SHP77 (cell line): ENCODE data around the gene SARDH.

Source experiments
- DNase-seq, 2 experiments: peaks; one replicate each; lab custom pipeline; 2025; lab: John Stamatoyannopoulos, UW

Gene SARDH, protein sequence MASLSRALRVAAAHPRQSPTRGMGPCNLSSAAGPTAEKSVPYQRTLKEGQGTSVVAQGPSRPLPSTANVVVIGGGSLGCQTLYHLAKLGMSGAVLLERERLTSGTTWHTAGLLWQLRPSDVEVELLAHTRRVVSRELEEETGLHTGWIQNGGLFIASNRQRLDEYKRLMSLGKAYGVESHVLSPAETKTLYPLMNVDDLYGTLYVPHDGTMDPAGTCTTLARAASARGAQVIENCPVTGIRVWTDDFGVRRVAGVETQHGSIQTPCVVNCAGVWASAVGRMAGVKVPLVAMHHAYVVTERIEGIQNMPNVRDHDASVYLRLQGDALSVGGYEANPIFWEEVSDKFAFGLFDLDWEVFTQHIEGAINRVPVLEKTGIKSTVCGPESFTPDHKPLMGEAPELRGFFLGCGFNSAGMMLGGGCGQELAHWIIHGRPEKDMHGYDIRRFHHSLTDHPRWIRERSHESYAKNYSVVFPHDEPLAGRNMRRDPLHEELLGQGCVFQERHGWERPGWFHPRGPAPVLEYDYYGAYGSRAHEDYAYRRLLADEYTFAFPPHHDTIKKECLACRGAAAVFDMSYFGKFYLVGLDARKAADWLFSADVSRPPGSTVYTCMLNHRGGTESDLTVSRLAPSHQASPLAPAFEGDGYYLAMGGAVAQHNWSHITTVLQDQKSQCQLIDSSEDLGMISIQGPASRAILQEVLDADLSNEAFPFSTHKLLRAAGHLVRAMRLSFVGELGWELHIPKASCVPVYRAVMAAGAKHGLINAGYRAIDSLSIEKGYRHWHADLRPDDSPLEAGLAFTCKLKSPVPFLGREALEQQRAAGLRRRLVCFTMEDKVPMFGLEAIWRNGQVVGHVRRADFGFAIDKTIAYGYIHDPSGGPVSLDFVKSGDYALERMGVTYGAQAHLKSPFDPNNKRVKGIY

DNA sequence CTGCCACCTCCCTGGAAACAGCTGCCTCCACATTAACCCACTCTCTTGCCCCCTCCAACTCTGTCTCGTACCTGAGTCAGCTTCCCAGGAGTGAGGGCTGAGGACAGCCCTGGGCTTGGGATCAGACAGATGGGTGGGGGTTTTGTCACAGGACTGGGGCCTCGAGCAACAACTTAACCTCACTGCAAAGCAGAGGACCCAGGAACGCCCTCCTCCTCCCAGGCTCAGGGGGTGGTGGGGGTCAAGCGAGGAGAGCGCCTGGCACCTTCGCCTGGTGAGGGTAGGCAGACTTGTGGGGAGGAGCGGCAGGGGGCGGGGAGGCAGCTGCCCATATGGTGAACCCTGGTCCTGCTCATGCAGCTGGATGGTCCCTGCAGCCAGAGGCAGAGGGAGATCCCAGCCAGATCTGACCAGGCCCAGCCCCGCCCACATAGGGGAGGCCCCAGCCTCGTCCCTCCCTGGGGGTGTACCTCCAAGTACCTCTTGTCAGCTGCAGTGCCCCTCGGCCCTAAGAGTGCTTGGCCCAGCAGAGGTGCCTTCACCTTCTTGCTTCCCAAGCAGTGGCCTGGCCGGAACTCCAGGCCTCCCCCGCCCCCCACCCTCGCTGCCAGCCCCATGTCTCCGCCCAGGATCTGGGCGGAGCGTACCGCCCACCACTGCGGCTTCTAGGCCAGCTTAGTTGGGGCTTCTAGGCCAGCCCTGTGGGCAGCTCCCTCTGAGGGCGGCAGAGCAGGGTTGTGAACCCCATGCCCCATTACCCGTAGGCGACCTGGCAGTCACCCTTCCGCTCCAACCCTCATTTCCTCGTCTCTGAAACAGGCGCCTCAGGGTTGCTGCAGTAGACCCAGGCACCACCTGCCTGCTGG, at the start of gene SARDH:
TSS of gene SARDH (minus strand) at position 579 of the 866 bp plus-strand sequence. CDS start 4,179 bp downstream, outside the sequence.
- peak; percentile 57 to 76 for DNase-seq

DNA sequence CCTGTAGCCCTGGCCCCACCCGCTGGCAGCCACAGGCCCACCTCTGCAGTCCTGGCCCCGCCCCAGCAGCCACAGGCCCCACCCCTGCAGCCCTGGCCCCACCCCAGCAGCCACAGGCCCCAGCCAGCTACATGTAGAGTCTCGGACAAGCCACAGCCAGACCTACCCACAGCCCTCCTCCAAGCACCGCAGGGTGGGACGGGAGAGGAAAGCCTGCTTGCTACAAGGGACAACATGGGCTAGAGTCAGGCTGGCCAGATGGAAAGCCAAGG, 49.5 kb upstream of the SARDH start:
- DNase-seq: no peak

DNA sequence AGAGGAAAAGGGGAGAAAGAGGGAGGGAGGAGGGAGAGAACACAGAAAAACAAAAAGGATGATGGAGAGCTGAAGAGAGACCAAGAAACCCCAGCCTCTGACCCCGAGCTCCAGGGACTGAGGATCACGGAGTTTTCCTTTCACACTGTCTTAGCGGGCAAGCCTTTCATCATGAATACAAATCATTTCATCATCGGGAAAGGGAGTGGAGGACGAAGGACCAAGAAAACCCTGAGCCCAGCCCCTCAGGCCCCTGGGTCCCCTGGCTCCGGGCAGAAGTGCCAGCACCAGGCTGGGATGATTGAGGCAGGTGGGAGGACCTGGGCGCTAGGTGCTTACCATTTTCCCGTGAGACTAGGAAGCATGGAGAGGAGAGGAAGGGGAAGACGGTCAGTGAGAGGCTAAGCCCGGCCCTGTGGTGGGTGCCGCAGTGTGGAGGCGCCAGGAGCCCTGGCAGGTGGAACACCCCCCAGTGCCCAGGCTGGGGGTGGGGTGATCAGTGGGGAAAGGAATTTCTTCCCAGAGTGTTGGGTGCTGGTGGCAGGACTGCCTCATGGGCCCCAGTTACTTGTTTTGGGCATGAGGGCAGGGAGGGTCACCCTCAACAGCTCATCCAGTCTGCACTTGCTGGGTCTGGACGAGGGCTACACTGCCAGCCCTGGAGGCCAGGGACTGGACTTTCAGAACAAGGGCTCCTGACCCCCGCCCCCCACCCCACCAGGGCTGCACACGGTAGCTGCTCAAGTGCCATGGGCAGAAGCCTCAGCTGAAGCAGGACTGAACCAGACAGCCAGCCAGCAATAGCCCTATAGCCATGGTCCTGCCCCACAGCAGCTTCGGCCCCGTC, 49.0 kb upstream of the SARDH start:
- no peak for DNase-seq

DNA sequence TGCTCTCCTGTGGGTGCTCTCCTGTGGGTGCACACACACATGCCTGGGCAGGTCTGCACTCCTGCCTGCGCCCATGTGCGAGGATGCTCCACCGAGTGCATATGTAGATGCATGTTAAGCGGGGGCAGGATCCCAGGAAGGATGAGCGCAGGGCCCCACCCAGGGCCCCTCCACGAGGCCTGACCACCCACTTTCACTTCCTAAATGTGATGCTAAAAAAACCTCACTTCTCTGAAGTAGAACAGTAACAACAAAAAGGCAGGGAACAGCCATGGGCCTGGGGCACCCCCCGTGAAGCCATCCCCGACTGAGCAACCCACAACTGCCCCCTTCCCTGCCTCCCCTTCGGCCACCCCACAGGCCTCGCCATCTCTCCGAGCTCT, 48.2 kb upstream of the SARDH start:
- DNase-seq: no peak

DNA sequence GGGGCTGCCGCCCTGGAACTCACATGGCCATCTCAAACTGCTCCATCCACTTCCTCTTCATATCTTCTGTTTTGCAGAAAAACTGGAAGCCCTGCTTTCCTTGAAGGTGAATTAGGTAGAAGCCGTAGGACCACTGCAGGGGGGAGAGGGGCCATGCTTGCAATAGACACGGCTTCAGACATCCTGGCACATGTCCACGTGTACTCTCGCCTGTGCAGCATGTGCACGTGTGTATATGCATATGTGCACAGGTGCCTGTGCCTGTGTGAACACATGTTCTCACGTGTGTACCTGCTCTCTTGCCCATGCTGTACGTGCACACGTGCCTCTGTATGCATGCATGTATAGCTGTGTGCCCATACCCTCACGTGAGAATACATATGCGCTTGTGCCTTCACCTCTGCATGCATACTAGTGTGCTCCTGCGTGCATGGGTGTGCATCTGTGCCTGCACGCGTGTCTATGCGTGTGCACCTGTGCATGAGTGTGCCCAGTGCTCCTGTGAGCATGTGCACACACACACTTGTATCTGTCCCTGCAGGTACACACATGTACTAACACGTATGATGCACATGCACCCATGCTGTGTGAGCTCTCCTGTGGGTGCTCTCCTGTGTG, 47.7 kb upstream of the SARDH start:
- DNase-seq: no peak

DNA sequence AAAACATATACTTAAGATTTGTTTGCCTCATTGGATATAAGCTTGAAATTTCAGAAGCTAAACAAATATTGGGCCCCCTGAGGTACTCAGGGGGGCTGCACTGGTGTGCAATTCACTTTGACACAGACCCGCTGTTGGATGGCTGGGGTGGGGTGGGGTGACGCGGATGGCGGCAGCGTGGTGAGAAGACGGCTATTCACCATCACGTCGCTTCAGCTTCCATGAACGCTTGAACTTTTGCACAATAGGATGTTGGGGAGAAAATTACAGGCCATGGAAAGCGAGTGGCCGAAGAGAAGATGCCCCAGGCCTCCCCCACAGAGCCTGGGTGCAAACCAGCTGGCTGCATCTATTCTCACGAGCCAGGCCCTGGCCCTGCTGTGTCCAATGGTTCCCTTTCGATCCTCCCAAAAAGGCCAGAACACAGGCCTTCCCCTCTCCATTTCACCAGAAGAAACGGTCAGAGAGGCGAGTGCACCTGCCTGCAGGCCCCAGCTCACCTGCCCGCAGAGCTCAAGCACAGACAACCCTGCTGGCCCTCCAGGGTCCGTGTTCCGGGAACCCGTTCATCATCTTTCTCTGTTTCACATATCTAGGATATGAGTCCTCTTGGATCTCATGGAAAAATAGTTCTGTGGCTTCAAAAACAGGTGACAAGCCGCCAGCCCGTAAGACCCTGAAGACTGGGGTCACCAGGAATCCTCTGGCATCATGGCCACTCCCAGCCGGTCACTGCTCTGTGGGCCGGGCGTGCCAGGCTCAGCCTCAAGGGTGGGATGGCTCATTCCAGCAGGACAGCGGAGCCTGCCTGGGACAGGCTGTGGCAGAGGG, 46.8 kb upstream of the SARDH start:
- no peak for DNase-seq

DNA sequence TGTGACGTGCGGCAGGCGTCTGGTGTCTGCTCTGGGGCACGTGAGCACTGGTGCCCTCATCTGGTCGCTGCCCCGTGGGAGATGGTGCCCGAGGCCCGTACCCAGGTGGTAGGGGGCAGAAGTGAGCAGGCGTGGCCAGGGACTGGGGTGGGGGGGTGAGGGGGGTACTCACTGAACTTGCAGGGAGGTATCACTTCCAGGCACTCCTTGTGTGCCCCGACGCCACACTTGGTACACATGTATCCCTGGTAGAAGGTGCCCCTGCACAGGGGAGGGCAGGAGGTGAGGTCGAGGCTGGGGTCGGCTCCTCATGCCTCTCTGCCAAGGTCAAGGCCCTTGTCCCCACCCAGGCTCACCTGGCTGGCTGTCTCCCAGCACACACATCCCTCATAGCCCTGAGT, 45.2 kb upstream of the SARDH start:
- no peak for DNase-seq

DNA sequence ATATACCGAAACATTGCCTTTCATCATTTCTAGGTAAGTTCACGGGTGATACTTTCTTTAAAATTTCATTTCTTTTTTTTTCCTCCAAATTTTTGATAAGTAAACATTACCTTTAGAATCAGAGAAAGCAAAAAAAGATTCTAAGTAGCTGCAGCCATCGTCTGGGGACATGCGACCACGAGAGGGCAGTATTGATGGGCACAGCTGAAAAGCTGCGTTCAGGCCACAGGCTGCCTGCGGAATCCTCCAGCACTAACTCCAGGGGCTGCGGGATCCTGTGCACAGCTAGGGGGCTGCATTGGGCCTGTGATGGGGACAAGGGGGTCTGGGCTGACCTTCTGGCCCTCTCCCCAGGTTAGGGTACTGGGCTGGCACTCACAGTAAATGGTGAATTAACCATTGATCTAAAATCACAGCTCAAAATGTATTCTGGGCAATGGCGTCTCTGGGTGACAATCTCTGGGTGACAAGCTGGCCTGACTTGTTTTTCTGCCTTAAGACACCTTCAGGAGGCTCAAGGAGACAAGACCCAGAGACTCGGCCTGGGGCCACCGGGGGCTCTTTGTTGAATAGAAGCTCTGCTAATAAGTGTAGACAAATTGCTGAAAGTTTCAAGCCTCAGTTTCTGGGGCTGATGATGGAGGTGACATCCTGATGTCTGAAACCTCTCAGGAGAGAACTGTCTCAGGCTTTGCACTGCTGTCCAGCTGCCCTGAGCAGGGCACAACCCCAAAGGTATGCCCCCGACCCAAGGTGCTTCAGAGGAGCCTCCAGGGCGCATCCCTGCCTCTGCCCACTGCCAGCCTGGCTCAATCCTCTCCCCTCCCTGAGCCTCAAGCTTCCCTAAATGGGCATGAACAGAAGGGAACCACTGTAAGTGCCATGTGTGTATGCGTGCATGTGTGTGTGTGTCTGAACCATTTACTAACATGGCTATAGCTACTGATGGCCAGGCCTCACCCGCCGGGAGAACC, 44.3 kb upstream of the SARDH start:
- DNase-seq: peak; percentile 22 to 43

DNA sequence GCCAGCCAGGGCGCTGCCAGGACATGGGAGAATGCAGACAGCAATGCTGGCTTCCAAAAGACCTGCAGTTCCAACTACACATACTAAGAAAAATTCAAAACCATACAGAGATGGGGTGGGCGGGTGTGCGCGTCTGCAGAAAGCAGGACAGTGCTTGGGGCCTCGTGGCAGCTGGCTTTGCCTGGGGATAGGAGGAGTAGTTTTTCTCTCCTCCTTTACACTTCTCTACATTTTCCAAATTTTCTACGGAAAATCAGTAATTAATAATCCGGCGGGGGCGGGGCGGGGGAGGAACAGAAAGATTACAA, 43.6 kb upstream of the SARDH start:
- DNase-seq: no peak

DNA sequence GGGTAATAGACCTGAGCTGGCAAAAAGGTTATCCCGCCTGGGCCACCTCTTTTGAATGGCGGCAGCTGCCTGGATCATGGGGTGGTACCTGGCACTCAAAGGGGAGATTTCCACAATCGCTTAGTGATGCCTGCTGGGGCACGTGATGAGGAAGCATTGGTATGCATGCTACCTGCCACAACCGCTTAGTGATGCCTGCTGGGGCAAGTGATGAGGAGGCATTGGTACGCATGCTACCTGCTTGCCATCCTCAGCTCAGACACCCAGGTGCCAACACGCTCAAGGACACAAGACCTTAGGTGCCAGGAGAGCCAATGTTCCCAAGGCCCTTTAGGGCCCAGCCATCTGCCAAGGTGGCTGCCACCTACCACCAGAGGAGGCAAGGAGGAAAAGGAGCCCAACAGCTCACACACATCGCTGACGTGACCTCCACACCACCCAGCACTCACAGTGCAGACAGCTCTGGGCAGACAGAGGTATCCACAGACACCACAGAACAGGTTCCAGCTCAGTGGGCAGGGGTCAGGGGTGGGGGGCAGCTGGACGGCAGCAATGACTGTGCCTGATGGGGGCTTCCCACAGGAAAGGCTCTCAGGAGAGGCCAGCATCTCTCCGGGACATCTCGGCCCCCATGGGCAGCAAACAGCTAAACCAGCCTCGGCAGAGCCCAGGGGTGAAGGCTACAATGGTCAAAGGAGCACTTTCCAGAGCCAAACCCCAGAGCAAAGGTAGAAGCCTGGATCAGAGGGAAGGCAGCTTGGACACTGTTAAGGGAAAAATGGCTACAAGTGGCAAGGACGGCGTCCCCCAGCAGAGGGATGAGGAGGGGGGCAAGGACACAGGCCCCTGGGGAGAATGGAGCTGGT, 43.0 kb upstream of the SARDH start:
- no peak for DNase-seq

DNA sequence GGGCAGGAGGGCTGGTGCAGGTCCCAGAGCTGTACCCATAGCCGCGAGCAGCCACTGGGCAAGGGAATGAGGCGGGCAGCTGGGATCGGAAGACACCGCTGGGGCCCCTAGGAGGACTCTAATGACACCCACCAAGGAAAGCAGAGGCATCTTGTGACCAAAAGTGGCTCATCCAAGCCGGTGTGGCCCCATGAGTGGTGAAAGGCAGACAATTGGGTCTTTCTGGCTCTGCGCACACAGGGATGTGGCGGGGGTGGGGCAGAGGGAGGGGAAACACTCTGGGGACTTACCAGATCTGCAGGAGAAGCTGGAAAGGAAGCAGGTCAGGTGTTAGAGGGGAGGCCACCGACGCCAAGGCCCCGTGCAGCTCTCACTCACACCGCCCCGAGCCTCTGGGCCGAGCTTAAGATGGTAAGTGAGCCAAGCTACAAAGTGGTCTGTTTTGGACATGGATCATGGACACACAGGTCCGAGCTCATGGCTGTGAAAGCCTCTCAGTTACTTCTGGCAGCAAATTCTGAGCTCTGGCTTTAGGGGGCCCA, 42.3 kb upstream of the SARDH start:
- DNase-seq: no peak

DNA sequence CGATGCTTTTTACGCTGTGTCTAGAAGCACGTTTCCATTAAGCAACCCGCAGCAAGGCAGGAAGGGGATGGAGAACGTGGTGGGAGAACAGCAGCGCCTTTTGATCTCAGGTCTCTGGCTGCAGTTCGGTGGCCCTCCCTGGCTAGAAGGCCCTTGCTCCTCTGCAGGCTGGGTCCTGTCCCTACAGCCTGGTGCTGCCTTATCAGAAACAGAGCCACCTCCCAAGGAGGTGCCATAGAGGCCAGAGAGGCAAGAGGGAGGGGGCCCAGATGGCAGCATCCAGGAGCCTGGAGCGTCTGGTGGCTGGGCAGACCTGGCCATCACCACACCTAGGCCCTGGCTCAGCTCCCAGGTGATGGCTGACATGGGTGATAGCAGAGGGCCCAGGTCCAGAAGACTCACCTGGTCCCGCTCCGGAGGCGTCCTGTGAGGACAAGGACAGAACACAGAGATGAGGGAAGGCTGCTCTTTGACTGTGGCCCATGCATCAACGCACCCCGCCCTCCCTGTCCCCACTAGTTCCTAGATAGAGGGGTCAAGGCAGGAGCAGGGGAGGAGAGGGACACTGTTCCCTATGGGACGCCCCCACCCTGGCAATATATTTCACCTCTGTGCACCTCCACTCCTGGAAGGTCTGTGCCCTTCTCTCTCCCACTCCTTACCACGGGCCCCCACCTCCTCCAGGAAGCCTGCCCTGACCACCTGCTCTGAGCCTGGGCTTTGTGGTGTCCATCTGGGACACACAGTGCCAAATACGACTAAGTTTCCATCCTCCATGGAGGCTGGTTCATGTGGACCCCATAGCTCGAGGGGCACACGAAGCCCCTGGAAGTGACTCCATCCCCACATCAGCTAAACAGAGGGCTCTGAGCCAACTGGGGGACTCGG, 41.6 kb upstream of the SARDH start:
- DNase-seq: no peak

DNA sequence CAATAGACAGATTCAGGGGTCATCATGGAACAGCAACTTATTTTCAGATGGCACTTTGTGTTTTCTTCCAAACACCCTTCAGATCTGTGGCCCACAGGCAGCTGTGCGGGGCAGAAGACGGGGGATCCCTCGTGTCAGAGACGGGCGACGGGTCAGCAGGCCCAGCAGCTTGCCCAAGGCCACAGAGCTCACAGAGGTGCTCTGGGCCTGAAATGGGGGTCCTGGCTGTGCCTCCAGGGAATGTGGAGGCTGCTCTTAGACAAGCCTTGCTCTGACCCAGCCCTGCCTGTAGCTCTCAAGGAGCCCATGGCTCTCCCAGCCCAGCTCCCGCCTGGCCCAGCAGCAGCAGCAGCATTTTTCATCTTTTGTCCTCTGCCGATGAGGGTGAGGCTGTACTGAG, 40.9 kb upstream of the SARDH start:
- DNase-seq: no peak

DNA sequence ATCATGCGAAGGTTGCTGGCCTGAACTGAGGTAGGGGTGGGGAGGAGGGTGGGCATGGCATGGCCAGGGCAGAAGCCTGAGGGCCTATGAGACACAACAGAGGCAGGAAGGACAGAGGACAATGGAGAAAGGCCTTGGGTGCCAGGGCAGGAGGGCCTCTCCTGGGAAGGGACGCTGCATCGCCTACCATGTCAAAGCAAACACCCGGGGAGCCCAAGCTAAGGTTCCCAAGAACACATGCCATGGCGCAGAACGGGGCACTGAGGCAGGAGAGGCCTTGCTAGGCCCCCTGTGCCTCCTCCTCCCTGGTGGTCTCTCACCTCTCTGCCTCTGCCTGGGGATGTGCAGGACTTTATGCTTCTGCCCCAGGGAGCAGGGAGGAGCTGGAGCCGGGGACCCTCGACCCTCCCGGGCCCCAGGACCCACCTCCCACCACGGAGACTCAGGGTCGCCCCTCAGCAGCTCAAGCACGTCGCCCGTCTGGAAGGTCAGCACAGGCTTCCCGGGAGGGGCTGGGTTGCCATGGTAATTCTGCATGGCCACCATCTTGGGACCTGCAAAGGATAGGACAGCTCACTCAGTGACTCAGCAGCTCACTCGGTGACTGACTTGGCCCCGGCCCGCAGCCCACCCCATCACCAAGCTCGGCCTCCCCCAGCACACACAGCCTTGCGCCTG, 40.3 kb upstream of the SARDH start:
- no peak for DNase-seq

DNA sequence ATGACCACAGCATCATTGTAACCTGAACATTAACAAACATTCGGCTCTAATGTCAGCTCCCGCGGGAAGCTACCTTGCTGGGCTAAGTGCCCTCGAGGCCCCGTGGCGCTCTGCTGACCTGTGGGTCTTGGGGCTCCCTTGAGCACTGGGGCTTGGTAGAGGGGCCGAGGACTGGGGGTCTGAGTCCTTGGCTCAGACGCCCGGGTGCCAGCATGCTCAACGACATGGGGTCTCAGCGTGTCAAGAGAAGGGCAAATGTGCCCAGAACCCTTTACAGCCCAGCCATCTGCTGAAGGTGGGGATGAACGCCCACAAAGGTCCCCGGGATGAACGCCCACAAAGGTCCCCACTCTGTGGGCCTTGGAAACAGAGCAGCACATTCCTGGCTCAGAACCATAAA, 39.7 kb upstream of the SARDH start:
- DNase-seq: no peak
